GM19452 (cell line): Measurements from ENCODE around the gene VANGL1.
A peak's percentile ranks its signal among the peaks of the same experiment; 100 is the strongest.
"Not testable (repeated sequence)": the region's sequence is repeated elsewhere in the genome, so short reads cannot be mapped to it uniquely, and the experiment has no call there.

Experiments
- ATAC-seq: cut with Tn5 transposase; IDR thresholded peaks from one replicate; pipeline ENCODE4 v1.9.1; 2021; ENCODE audit not compliant: unreplicated experiment

VANGL1 gene

GRCh38 chr1:115641762-115642167 lies at the start of gene VANGL1:
VANGL1 (plus strand) TSS chr1:115641970; CDS start chr1:115651414, 9,444 bp downstream.
- ATAC-seq, result peak; percentile 59

- no peak for ATAC-seq
Measured at GRCh38 chr1:115592264-115592663, 49.5 kb upstream of the VANGL1 start.

- no peak for ATAC-seq
Measured at GRCh38 chr1:115593365-115594259, 48.2 kb upstream of the VANGL1 start.

- no peak for ATAC-seq
Measured at GRCh38 chr1:115594600-115594999, 47.2 kb upstream of the VANGL1 start.

GRCh38 chr1:115595279-115596079 lies 46.3 kb upstream of the VANGL1 start:
- no peak for ATAC-seq

GRCh38 chr1:115596080-115596780 lies 45.5 kb upstream of the VANGL1 start:
- ATAC-seq, result no peak

GRCh38 chr1:115604508-115604907 lies 37.3 kb upstream of the VANGL1 start:
- no peak for ATAC-seq

GRCh38 chr1:115606305-115606704 lies 35.5 kb upstream of the VANGL1 start:
- no peak for ATAC-seq

- no peak for ATAC-seq
Measured at GRCh38 chr1:115609021-115609420, 32.7 kb upstream of the VANGL1 start.

GRCh38 chr1:115613767-115614166 lies 28.0 kb upstream of the VANGL1 start:
- no peak for ATAC-seq

GRCh38 chr1:115620453-115620852 lies 21.3 kb upstream of the VANGL1 start:
- ATAC-seq, result no peak

- ATAC-seq, result no peak
Measured at GRCh38 chr1:115620950-115621349, 20.8 kb upstream of the VANGL1 start.

GRCh38 chr1:115624859-115625258 lies 16.9 kb upstream of the VANGL1 start:
- ATAC-seq, result no peak

- ATAC-seq, result no peak
Measured at GRCh38 chr1:115630342-115630741, 11.4 kb upstream of the VANGL1 start.

- no peak for ATAC-seq
Measured at GRCh38 chr1:115632251-115633026, 9.3 kb upstream of the VANGL1 start.

GRCh38 chr1:115633606-115634005 lies 8.2 kb upstream of the VANGL1 start:
- ATAC-seq, result not testable (repeated sequence)

- ATAC-seq, result not testable (repeated sequence)
Measured at GRCh38 chr1:115637247-115637646, 4.5 kb upstream of the VANGL1 start.

GRCh38 chr1:115640384-115640783 lies 1.4 kb upstream of the VANGL1 start:
- ATAC-seq, result no peak

GRCh38 chr1:115642168-115643072 lies 650 bp downstream of the VANGL1 start:
- ATAC-seq, result peak; percentile 55
